Mammary epithelial cell (primary cell): Measurements from ENCODE around the gene HAPLN2.

Source experiments
- EZH2 ChIP-seq: IDR thresholded peaks from 2 replicates; pipeline ENCODE4 v1.6.1; 2012; ENCODE audit warnings: low read length, inconsistent platforms, borderline replicate concordance
- TF ChIP-seq, protein P1 (sequence below), 2 donors: IDR thresholded peaks in 1 of 2; conservative IDR thresholded peaks in 1 of 2; 2 replicates each; pipeline ENCODE4 v1.5.1; 2011 to 2012; ENCODE audit warnings: inconsistent platforms in 2 of 2, low read length in 2 of 2, mild to moderate bottlenecking in 2 of 2, control low read depth in 1 of 2, low read depth in 1 of 2; ENCODE audit not compliant: insufficient read depth in 1 of 2; ENCODE audit errors: extremely low read depth in 1 of 2

DNA sequence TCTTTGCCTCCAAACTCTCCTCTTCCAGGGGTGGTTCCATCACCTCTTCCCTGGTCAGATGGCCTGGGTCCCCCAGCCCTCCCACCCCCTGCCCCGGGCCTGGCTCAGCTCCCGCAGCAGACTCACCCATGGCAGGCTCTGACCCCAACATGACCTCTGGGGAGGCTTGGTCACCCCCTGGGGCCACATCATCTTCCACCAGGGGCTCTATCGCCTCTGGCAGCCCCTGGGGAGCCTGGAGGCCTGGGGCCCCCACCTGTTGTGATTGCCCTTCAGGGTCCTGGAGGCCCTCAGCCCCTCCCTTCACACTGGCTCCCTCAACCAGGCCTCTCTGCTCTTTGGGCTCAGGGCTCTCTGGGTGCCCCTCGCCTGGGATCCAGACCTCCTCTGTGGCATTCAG is 51.6 kb downstream of the HAPLN2 start:
- TF ChIP-seq, protein P1, sequence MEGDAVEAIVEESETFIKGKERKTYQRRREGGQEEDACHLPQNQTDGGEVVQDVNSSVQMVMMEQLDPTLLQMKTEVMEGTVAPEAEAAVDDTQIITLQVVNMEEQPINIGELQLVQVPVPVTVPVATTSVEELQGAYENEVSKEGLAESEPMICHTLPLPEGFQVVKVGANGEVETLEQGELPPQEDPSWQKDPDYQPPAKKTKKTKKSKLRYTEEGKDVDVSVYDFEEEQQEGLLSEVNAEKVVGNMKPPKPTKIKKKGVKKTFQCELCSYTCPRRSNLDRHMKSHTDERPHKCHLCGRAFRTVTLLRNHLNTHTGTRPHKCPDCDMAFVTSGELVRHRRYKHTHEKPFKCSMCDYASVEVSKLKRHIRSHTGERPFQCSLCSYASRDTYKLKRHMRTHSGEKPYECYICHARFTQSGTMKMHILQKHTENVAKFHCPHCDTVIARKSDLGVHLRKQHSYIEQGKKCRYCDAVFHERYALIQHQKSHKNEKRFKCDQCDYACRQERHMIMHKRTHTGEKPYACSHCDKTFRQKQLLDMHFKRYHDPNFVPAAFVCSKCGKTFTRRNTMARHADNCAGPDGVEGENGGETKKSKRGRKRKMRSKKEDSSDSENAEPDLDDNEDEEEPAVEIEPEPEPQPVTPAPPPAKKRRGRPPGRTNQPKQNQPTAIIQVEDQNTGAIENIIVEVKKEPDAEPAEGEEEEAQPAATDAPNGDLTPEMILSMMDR (conservative IDR thresholded peaks at IDR 0.05 in 1 of 2, IDR thresholded peaks at IDR 0.05 in 1 of 2; ENCODE audit: extremely low read depth in 1 of 2, insufficient read depth in 1 of 2, low read depth in 1 of 2, low read length in 2 of 2) = no peak
- TF ChIP-seq EZH2 = no peak
